Adrenal gland (tissue), 12 donors: ENCODE results near the gene ANTKMT. TPM values are rescaled to one million over a fixed set of nuclear protein-coding genes. Genes with fewer than 3 reads are reported as not detected.

Experiments used
- DNase-seq, 7 donors: peaks; one replicate each; pipeline ENCODE4 v3.0.0-alpha.2; 2019 to 2020
- H3K27ac ChIP-seq, 5 donors: fragments of 200-600 bp; sonication (generic) in 4 of 5; 1 replicate in 3 of 5; 2 replicates in 2 of 5; pipeline versions ENCODE4 v1.5.1 to v1.8.0; 2016 to 2020; ENCODE audit warnings: mild to moderate bottlenecking in 1 of 5
- H3K27me3 ChIP-seq: fragments of 200-600 bp; 2 replicates; pipeline ENCODE4 v1.8.0; 2021
- H3K36me3 ChIP-seq, 2 donors: fragments of 200-600 bp; replicated peaks in 1 of 2; 1 replicate in 1 of 2; 2 replicates in 1 of 2; pipeline versions ENCODE4 v1.5.1 to v1.8.0; 2018 to 2022
- H3K4me1 ChIP-seq, 2 donors: fragments of 200-600 bp; replicated peaks in 1 of 2; 1 replicate in 1 of 2; 2 replicates in 1 of 2; pipeline versions ENCODE4 v1.5.1 to v1.8.0; 2018 to 2021
- H3K4me3 ChIP-seq, 4 donors: fragments of 200-600 bp; sonication (generic) in 3 of 4; one replicate each; pipeline ENCODE4 v1.5.1; 2016 to 2018
- H3K9me3 ChIP-seq, 3 donors: fragments of 200-600 bp; sonication (generic) in 1 of 3; replicated peaks in 1 of 3; 1 replicate in 2 of 3; 2 replicates in 1 of 3; pipeline versions ENCODE4 v1.5.1 to v1.8.0; 2016 to 2021
- POLR2A ChIP-seq, 2 donors: fragments of 450-650 bp; IDR thresholded peaks; one replicate each; pipeline ENCODE4 v1.6.1; 2017; ENCODE audit warnings: antibody characterized with exemption in 2 of 2, mild to moderate bottlenecking in 2 of 2, moderate library complexity in 1 of 2
- WGBS, 4 donors: extraction: QIAGEN DNeasy Blood & Tissue Kit in 2 of 4; methylation state at CpG; one replicate each; pipeline versions ENCODE4 v1.1.5 to v1.1.7; 2013 to 2017; 5-methylcytosine and 5-hydroxymethylcytosine counted together
- intact Hi-C, 2 donors: fragments of 100-400 bp; cut with DNase I; formaldehyde crosslinking; loops; one replicate each; pipeline versions ENCODE4 v1.14.1 to v1.15.0; 2022 to 2023
- polyA plus RNA-seq, 3 donors: library from polyadenylated mRNA; stranded (reverse); fragments of 200-250 nt in 2 of 3; fragments of 350-450 nt in 1 of 3; fragmentation: Illumina TruSeq in 1 of 3; extraction: RNeasy Lipid Tissue Mini Kit (QIAGEN cat#74804) in 1 of 3; gene quantifications; one replicate each; pipeline ENCODE4 v1.2.3, GENCODE V29; 2013 to 2014
- total RNA-seq, 9 donors: library from RNA; depleted of rRNA in 4 of 9; stranded (reverse); fragments of >200 nt in 4 of 9; fragments of 120-200 nt in 1 of 9; fragmentation: NEBNext Ultra II Directional in 1 of 9; extraction: Animal tissue kit (Norgen Biotek cat#: 25700) in 1 of 9; gene quantifications; one replicate each; pipeline versions ENCODE4 v1.1.0 to v1.2.4, GENCODE V29; 2013 to 2023
- TF ChIP-seq, protein P1 (sequence below), 6 experiments: fragments of 450-650 bp in 4 of 6; fragments of 200-600 bp in 2 of 6; sonication (generic) in 1 of 6; IDR thresholded peaks; 1 replicate in 5 of 6; 2 replicates in 1 of 6; pipeline versions ENCODE4 v1.5.1 to v1.8.0; 2016 to 2021; ENCODE audit warnings: antibody characterized with exemption in 6 of 6, mild to moderate bottlenecking in 2 of 6, moderate library complexity in 1 of 6
- donor health status: healthy with polysubstance abuse.
- donor health status: Bipolar disorder and iron deficiency.
- donor health status: DM: yes; HTN: yes; CAD: no.
- donor health status: DM: no; HTN: no; CAD: no.
- donor health status: DM: no; HTN: no; CAD: no.
- donor health status: DM: yes; HTN: yes; CAD: no.

Gene ANTKMT
- total and polyA plus RNA-seq, 12 donors: 0.48 to 127 (median 64.1) TPM

DNA sequence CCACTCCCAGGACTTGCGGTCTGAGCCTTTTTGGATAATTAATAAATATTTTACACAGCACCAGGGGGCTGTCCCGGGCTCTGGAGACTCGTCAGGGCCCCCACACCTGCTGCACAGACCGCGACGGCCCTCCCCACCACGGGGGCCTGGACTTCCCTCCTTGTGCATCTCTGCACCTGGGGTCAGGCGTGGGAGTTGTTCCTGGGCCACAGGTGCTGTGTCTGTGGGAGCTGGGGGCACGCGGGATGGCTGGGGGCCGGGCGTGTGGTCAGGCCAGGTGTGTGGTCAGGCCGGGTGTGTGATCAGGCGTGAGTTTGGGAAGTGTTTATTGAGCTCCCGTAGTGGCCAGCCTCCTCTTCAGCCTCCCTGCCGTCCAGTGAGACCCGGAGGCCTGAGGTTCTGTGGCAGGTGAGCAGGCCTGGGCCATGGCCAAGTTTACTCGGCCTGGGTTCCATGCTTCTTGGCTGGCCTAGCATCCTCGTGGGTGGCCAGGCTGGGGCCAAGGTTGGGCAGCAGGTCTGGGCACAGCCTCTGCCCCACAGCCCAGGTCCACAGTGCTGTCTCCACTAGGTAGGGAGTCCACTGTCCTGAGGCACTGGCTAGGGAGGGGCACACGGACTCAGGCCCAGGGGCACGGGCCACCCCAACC, 42.6 kb upstream of the ANTKMT start:
- Histone ChIP-seq H3K9me3 (no peaks in the 10 kb centered on the region), H3K4me1 (peaks cover 31 to 41% of the 10 kb centered on the region in 2 donors), H3K27ac (no peak overlapping the region), H3K4me3 (no peak overlapping the region), H3K27me3 (no peaks in the 10 kb centered on the region), H3K36me3 (peaks cover 0 to 24% of the 10 kb centered on the region in 2 donors)
- TF ChIP-seq, protein P1, sequence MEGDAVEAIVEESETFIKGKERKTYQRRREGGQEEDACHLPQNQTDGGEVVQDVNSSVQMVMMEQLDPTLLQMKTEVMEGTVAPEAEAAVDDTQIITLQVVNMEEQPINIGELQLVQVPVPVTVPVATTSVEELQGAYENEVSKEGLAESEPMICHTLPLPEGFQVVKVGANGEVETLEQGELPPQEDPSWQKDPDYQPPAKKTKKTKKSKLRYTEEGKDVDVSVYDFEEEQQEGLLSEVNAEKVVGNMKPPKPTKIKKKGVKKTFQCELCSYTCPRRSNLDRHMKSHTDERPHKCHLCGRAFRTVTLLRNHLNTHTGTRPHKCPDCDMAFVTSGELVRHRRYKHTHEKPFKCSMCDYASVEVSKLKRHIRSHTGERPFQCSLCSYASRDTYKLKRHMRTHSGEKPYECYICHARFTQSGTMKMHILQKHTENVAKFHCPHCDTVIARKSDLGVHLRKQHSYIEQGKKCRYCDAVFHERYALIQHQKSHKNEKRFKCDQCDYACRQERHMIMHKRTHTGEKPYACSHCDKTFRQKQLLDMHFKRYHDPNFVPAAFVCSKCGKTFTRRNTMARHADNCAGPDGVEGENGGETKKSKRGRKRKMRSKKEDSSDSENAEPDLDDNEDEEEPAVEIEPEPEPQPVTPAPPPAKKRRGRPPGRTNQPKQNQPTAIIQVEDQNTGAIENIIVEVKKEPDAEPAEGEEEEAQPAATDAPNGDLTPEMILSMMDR (IDR thresholded peaks at IDR 0.05): no peak
- TF ChIP-seq POLR2A (IDR thresholded peaks at IDR 0.05): no peak
- no peak for DNase-seq
- intact Hi-C loops: no loop called here
- WGBS, 4 donors: 49 to 82% (median 75%) methylated on average over 4 to 21 of the region's 21 CpGs

DNA sequence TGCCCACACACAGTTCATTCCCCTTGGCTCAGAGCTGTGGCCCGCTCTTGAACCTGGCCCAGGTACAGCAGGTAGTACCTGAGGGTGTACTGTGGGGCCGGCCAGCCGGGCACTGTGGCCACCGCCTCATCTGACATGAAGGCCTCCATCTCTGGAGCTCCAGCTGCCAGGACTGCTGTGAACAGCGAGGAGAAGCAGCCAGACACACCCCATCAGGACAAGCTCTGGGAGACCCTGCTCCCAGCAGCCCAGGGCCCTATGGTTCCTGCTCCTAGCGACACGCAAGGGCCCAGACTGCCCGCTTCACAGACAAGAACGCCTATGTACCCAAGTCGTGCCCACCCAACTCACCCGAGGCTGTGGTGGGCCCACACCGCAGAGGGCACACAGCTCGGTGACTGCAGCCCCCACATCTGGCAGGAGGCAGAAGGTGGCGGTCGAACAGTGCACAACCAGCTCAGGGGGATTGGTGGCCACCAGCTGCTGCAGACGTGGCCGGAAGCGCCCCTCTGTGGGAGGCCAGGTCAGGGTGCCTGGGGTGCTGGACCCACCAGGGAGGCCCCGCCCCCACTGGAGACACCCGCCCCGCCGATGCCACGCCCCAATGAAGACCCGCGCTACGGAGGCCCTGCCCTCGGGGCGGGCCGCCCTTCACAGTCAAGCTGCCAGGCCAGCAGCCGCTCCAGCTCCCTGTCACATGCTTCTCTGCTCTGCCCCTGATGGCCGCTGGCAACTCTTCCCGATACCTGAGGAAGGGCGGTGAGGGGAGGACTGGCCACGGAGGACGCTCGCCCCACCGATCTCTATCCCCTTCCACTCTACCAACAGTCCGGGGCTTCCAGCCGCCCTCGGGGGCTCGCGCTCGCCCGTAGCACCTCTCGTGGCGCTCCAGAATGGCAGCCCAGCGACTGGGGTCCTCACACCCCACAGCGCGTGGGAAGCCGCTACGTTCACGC, 41.8 kb upstream of the ANTKMT start:
- Histone ChIP-seq H3K4me3 (peak overlapping the region in 1 of 4 donors; percentile 99), H3K36me3 (peaks cover 0 to 19% of the 10 kb centered on the region in 2 donors), H3K27ac (peak overlapping the region in 4 of 5 donors; percentile 47 to 94 (median 80)), H3K4me1 (peaks cover 35 to 43% of the 10 kb centered on the region in 2 donors), H3K9me3 (no peaks in the 10 kb centered on the region), H3K27me3 (no peaks in the 10 kb centered on the region)
- intact Hi-C loops: no loop called here
- WGBS, 4 donors: 0 to 50% (median 23%) methylated on average over 1 to 52 of the region's 52 CpGs
- peak; percentile 82 to 91 (median 86) for DNase-seq
- TF ChIP-seq POLR2A (IDR thresholded peaks at IDR 0.05): peak; percentile 6 to 14
- TF ChIP-seq, protein P1 (IDR thresholded peaks at IDR 0.05): no peak

- TF ChIP-seq, protein P1 (IDR thresholded peaks at IDR 0.05): peak in 1 of 6 experiments; percentile 4
- peak; percentile 49 to 78 for TF ChIP-seq POLR2A (IDR thresholded peaks at IDR 0.05)
- Histone ChIP-seq H3K4me1 (peaks cover 31 to 42% of the 10 kb centered on the region in 2 donors), H3K9me3 (no peaks in the 10 kb centered on the region), H3K36me3 (peaks cover 0 to 19% of the 10 kb centered on the region in 2 donors), H3K27me3 (no peaks in the 10 kb centered on the region), H3K4me3 (peak within 1 kb of the TSS; percentile 27 to 99 (median 46)), H3K27ac (peak within 1 kb of the TSS; percentile 79 to 94 (median 86))
- peak; percentile 87 to 92 (median 91) for DNase-seq
- intact Hi-C loops: no loop called here
- WGBS, 4 donors: 0 to 1% (median 1%) methylated on average over 8 to 91 of the region's 91 CpGs
These were observed 40.9 kb upstream of the ANTKMT start, which contains the start of gene STUB1 for GRCh38 chr16:679814-680624. TSS of gene STUB1 (plus strand) at chr16:680410. CDS start at chr16:680526, 116 bp downstream.
